Mammary epithelial cell (primary cell): ENCODE data around the gene PDZD7.

Experiments used
- CTCF ChIP-seq, 2 donors: IDR thresholded peaks in 1 of 2; conservative IDR thresholded peaks in 1 of 2; 2 replicates each; pipeline ENCODE4 v1.5.1; 2011 to 2012; ENCODE audit warnings: inconsistent platforms in 2 of 2, low read length in 2 of 2, mild to moderate bottlenecking in 2 of 2, control low read depth in 1 of 2, low read depth in 1 of 2; ENCODE audit not compliant: insufficient read depth in 1 of 2; ENCODE audit errors: extremely low read depth in 1 of 2
- EZH2 ChIP-seq: IDR thresholded peaks from 2 replicates; pipeline ENCODE4 v1.6.1; 2012; ENCODE audit warnings: low read length, inconsistent platforms, borderline replicate concordance

- TF ChIP-seq EZH2 (no peak), CTCF (conservative IDR thresholded peaks at IDR 0.05 in 1 of 2, IDR thresholded peaks at IDR 0.05 in 1 of 2; ENCODE audit: extremely low read depth in 1 of 2, insufficient read depth in 1 of 2, low read depth in 1 of 2, low read length in 2 of 2) (no peak)
Observed at GRCh38 chr10:101007915-101008822, 22.8 kb downstream of the PDZD7 start.
